Nephron (organoid): ENCODE measurements around the gene SSH2.
A peak's percentile ranks its signal among the peaks of the same experiment; 100 is the strongest.

ENCODE experiments used
- H3K27ac Mint-ChIP-seq, 3 experiments: 2 replicates each; pipeline ENCODE4 v1.8.0; 2020; ENCODE audit warnings: mixed read lengths in 3 of 3, mild to moderate bottlenecking in 2 of 3, moderate library complexity in 1 of 3
- H3K27me3 Mint-ChIP-seq: 2 replicates; pipeline ENCODE4 v1.8.0; 2021; ENCODE audit warnings: low read depth, mild to moderate bottlenecking, moderate library complexity, mixed read lengths
- H3K36me3 Mint-ChIP-seq: 2 replicates; pipeline ENCODE4 v1.8.0; 2020; ENCODE audit warnings: low read depth, mixed read lengths
- H3K4me1 Mint-ChIP-seq: 2 replicates; pipeline ENCODE4 v1.8.0; 2020; ENCODE audit warnings: mixed read lengths
- H3K4me3 Mint-ChIP-seq, 3 experiments: 2 replicates each; pipeline ENCODE4 v1.8.0; 2020; ENCODE audit warnings: mild to moderate bottlenecking in 3 of 3, mixed read lengths in 3 of 3, moderate library complexity in 2 of 3
- H3K9me3 Mint-ChIP-seq: 2 replicates; pipeline ENCODE4 v1.8.0; 2020; ENCODE audit warnings: mixed read lengths
- CTCF ChIP-seq, 3 experiments: fragments of 200-600 bp; sonication (generic); IDR thresholded peaks; one replicate each; pipeline ENCODE4 v1.5.0; 2021; ENCODE audit warnings: antibody characterized with exemption in 3 of 3; ENCODE audit not compliant: unreplicated experiment in 3 of 3

The SSH2 gene

GRCh38 chr17:29828676-29829284 is 101.2 kb downstream of the SSH2 start:
- H3K27ac Mint-ChIP-seq, result no peak overlapping the region
- H3K4me3 Mint-ChIP-seq, result no peak overlapping the region
- H3K36me3 Mint-ChIP-seq, result no peaks in the 10 kb centered on the region
- no peaks in the 10 kb centered on the region for H3K27me3 Mint-ChIP-seq
- peaks cover 22% of the 10 kb centered on the region for H3K4me1 Mint-ChIP-seq
- H3K9me3 Mint-ChIP-seq, result no peaks in the 10 kb centered on the region
- no peak for TF ChIP-seq CTCF (IDR thresholded peaks at IDR 0.05; ENCODE audit: unreplicated experiment in 3 of 3)

- Mint-ChIP-seq H3K9me3 (no peaks in the 10 kb centered on the region), H3K4me1 (peaks cover 22% of the 10 kb centered on the region), H3K27ac (peak overlapping the region in 1 of 3 experiments; percentile 22), H3K4me3 (no peak overlapping the region), H3K36me3 (no peaks in the 10 kb centered on the region), H3K27me3 (no peaks in the 10 kb centered on the region)
- no peak for TF ChIP-seq CTCF (IDR thresholded peaks at IDR 0.05; ENCODE audit: unreplicated experiment in 3 of 3)
Measured at GRCh38 chr17:29827179-29827578, 102.8 kb downstream of the SSH2 start.

GRCh38 chr17:29826114-29826692 is 103.8 kb downstream of the SSH2 start:
- H3K27me3 Mint-ChIP-seq, result no peaks in the 10 kb centered on the region
- H3K9me3 Mint-ChIP-seq, result no peaks in the 10 kb centered on the region
- H3K27ac Mint-ChIP-seq, result no peak overlapping the region
- TF ChIP-seq CTCF (IDR thresholded peaks at IDR 0.05; ENCODE audit: unreplicated experiment in 3 of 3), result no peak
- no peak overlapping the region for H3K4me3 Mint-ChIP-seq
- peaks cover 22% of the 10 kb centered on the region for H3K4me1 Mint-ChIP-seq
- H3K36me3 Mint-ChIP-seq, result no peaks in the 10 kb centered on the region

- Mint-ChIP-seq H3K36me3 (no peaks in the 10 kb centered on the region), H3K9me3 (no peaks in the 10 kb centered on the region), H3K4me1 (peaks cover 22% of the 10 kb centered on the region), H3K27me3 (no peaks in the 10 kb centered on the region), H3K4me3 (no peak overlapping the region), H3K27ac (no peak overlapping the region)
- no peak for TF ChIP-seq CTCF (IDR thresholded peaks at IDR 0.05; ENCODE audit: unreplicated experiment in 3 of 3)
Measured at GRCh38 chr17:29825604-29826003, 104.4 kb downstream of the SSH2 start.

- Mint-ChIP-seq H3K4me3 (no peak overlapping the region), H3K27me3 (no peaks in the 10 kb centered on the region), H3K9me3 (no peaks in the 10 kb centered on the region), H3K27ac (no peak overlapping the region), H3K4me1 (peaks cover 6% of the 10 kb centered on the region), H3K36me3 (no peaks in the 10 kb centered on the region)
- no peak for TF ChIP-seq CTCF (IDR thresholded peaks at IDR 0.05; ENCODE audit: unreplicated experiment in 3 of 3)
Measured at GRCh38 chr17:29821897-29822296, 108.1 kb downstream of the SSH2 start.

- H3K27me3 Mint-ChIP-seq, result no peaks in the 10 kb centered on the region
- no peak for TF ChIP-seq CTCF (IDR thresholded peaks at IDR 0.05; ENCODE audit: unreplicated experiment in 3 of 3)
- H3K9me3 Mint-ChIP-seq, result no peaks in the 10 kb centered on the region
Measured at GRCh38 chr17:29820425-29820824, 109.6 kb downstream of the SSH2 start.

More at GRCh38 chr17:29820425-29820824, 109.6 kb downstream of the SSH2 start:
- Mint-ChIP-seq H3K27ac (no peak overlapping the region), H3K4me3 (no peak overlapping the region), H3K4me1 (no peaks in the 10 kb centered on the region), H3K36me3 (no peaks in the 10 kb centered on the region)
